BJ (cell line): Measurements from ENCODE around the gene DPRX. TPM values are rescaled to one million over a fixed set of nuclear protein-coding genes. Genes with fewer than 3 reads are reported as not detected.

Experiments
- CTCF ChIA-PET: fragments of 350-600 bp; formaldehyde crosslinking; extraction: SDS; loops from one replicate; lab custom pipeline; 2021; ENCODE audit warnings: antibody characterized with exemption, inconsistent platforms; lab: Yijun Ruan, JAX
- POLR2A ChIA-PET: fragments of 300-600 bp; sonication (Branson Sonifier 250); formaldehyde crosslinking; extraction: SDS; loops from one replicate; lab custom pipeline; 2021; ENCODE audit warnings: antibody characterized with exemption; lab: Charles Lee
- DNase-seq: peaks from one replicate; pipeline ENCODE4 v3.0.0-alpha.2; 2011; ENCODE audit warnings: low read depth
- H3K27me3 ChIP-seq: 2 replicates; pipeline ENCODE4 v1.6.0; 2011; ENCODE audit warnings: low read length; ENCODE audit not compliant: control insufficient read depth, insufficient read depth
- H3K36me3 ChIP-seq: 2 replicates; pipeline ENCODE4 v1.5.1; 2011; ENCODE audit warnings: low read length; ENCODE audit not compliant: control insufficient read depth, insufficient read depth
- H3K4me3 ChIP-seq: 2 replicates; pipeline ENCODE4 v1.5.1; 2011; ENCODE audit warnings: low read depth, mild to moderate bottlenecking, control low read depth, low read length
- polyA plus RNA-seq: library from polyadenylated mRNA; depleted of rRNA; stranded (reverse); fragments of >200 nt; gene quantifications from 2 replicates; pipeline ENCODE4 v1.2.3, GENCODE V29; 2011
- TF ChIP-seq, protein P1 (sequence below): IDR thresholded peaks from 2 replicates; pipeline ENCODE4 v1.5.1; 2011; ENCODE audit warnings: low read depth, mild to moderate bottlenecking, control low read depth, inconsistent platforms, low read length, moderate library complexity; ENCODE audit not compliant: insufficient read depth

DPRX gene
- polyA plus RNA-seq, 1 experiment: not detected

DNA sequence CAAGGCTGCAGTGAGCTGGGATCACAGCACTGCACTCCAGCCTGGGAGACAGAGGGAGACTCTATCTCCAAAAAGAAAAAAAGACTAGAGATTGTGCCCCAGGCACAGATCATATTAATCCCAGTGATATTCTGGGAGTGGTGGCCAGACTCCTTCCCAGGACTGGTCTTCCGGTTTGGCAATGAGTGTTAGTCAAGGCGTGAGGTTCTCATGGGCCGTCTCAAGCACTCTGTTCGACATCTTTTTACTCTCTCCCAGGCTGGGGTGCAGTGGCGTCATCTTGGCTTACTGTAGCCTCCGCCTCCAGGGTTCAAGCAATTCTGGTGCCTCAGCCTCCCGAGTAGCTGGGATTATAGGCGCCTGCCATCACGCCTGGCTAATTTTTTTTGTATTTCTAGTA, 5.3 kb upstream of the DPRX start:
- ChIA-PET POLR2A (no interaction called here), CTCF (interaction anchor here (0.6 kb wide), 1 partner anchor 368 kb away, joined by 3 read pairs; no protein-coding TSS in a partner anchor)
- H3K27me3 ChIP-seq: no peaks in the 10 kb centered on the region
- TF ChIP-seq, protein P1, sequence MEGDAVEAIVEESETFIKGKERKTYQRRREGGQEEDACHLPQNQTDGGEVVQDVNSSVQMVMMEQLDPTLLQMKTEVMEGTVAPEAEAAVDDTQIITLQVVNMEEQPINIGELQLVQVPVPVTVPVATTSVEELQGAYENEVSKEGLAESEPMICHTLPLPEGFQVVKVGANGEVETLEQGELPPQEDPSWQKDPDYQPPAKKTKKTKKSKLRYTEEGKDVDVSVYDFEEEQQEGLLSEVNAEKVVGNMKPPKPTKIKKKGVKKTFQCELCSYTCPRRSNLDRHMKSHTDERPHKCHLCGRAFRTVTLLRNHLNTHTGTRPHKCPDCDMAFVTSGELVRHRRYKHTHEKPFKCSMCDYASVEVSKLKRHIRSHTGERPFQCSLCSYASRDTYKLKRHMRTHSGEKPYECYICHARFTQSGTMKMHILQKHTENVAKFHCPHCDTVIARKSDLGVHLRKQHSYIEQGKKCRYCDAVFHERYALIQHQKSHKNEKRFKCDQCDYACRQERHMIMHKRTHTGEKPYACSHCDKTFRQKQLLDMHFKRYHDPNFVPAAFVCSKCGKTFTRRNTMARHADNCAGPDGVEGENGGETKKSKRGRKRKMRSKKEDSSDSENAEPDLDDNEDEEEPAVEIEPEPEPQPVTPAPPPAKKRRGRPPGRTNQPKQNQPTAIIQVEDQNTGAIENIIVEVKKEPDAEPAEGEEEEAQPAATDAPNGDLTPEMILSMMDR: no peak
- DNase-seq: no peak
- no peaks in the 10 kb centered on the region for H3K36me3 ChIP-seq
- H3K4me3 ChIP-seq: no peak overlapping the region

DNA sequence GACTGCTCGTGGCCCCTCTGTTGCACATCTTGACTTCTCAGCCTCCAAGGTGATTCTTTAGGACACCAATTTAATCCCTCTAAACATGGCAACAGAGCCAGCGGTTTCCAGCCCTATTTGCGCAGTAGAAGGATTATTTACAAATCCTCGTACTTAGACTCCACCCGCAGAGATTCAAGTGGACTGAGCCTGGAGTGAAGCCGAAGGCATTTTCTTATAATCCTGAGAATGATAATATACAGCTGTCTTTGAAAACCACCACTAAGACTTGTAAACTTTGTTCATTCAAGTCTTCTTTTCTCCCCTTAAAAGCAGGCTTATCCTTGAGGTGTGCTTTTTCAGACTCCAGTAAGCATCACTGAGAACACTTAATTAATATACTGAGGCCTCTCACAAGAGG, 4.8 kb upstream of the DPRX start:
- no peak overlapping the region for H3K4me3 ChIP-seq
- ChIA-PET CTCF (no interaction called here), POLR2A (no interaction called here)
- TF ChIP-seq, protein P1: no peak
- no peaks in the 10 kb centered on the region for H3K27me3 ChIP-seq
- no peaks in the 10 kb centered on the region for H3K36me3 ChIP-seq
- no peak for DNase-seq

DNA sequence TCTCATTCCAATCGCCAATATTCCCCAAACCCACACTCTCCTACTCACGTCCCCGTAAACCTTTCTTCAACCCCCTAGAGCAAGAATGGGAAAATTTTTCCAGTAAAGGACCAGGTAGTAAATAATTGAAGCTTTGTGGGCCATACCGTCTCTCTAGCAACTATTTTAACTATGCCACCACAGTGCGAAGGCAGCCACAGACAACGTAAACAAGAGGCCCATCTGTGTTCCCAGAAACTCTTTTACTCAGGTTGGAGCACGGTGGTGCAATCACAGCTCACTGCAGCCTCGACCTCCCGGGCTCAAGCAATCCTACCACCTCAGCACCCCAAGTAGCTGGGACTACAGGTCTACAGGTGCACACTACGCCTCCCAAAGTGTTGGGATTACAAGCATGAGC, 3.0 kb downstream of the DPRX start:
- TF ChIP-seq, protein P1: no peak
- CTCF ChIA-PET: no interaction called here
- POLR2A ChIA-PET: no interaction called here
- Histone ChIP-seq H3K27me3 (no peaks in the 10 kb centered on the region), H3K4me3 (no peak overlapping the region), H3K36me3 (no peaks in the 10 kb centered on the region)
- DNase-seq: no peak

DNA sequence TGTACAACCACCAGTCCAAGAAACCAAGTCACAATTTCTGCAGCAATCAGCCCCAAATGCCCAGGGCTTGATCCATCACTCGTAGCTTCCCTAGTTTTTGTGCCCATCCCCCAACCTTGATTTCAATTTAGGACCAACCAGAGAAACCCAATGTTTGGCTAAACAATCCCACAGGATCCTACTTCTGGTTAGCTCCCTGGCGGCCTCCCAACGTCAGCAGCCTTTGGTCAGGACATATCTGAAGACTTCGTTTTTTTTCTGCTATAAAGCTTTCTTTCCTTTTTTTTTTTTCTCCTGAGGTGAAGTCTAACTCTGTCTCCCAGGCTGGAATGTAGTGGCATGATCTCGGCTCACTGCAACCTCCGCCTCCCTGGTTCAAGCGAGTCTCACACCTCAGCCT, 7.7 kb downstream of the DPRX start:
- TF ChIP-seq, protein P1: no peak
- ChIA-PET CTCF (no interaction called here), POLR2A (no interaction called here)
- Histone ChIP-seq H3K27me3 (no peaks in the 10 kb centered on the region), H3K36me3 (no peaks in the 10 kb centered on the region), H3K4me3 (no peak overlapping the region)
- no peak for DNase-seq

DNA sequence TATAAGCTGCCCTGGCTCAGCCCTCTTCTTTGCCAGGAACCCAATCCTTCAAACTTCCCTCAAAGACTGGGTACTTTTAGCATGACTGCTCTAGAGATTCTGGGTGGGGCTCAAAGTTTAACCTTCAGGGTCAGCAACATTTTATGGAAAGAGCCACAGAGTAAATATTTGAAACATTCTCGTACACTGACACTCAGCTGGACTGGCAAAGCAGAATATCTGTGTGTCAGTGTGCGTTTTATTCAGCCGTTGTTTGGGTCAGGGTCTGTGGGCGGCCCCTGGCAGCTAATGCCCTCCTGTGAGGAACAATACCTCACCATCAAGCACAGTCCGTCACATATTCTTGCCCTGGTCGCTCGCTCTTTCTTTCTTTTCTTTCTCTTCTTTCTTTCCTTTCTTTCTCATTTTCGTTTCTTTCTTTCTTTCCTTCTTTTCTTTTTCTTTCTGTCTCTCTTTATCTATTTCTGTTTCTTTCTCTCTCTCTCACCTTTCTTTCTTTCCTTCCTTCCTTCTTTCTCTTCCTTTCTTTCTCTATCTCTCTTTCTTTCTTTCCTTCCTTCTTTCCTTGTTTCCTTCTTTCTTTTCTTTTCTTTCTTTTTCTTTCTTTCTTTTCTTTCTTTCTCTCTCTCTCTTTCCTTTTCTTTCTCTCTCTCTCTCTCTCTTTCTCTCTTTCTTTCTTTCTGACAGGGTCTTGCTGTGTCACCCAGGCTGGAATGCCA, 10.7 kb downstream of the DPRX start:
- TF ChIP-seq, protein P1: no peak
- ChIA-PET POLR2A (no interaction called here), CTCF (no interaction called here)
- DNase-seq: no peak
- H3K36me3 ChIP-seq: no peaks in the 10 kb centered on the region
- no peak overlapping the region for H3K4me3 ChIP-seq
- H3K27me3 ChIP-seq: no peaks in the 10 kb centered on the region
